ENCODE measurements around the gene ATF6.

DNA sequence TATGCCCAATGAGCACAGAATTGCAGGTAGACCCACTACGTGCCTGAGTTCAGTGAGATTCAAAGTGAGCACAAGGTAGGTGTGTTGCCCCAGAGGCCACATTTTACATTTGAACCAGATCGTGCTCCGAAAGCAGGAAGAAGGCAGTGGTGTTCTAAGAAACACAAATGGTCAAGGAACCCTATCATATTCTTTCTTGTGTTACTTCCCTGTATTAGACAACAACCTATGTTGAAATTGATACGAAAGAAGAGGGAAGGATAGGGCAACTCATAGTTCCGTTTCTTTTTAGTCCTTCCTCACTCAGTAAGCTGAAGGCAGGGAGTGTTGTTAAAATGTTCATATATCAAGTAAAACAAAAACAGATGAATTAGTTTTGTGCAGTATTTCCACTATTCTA lies 223.7 kb downstream of the ATF6 start:
- no peak for TF ChIP-seq POLR2A (IDR thresholded peaks at IDR 0.05; ENCODE audit: low read depth, low read length)
- no peak for TF ChIP-seq EZH2 (IDR thresholded peaks at IDR 0.05; ENCODE audit: borderline replicate concordance, low read depth, low read length, severe bottlenecking)

Data from endothelial cell of umbilical vein (primary cell).